Smooth muscle cell (in vitro differentiated cells): ENCODE results near the gene ZNF438. TPM values are rescaled to one million over a fixed set of nuclear protein-coding genes. Genes with fewer than 3 reads are reported as not detected.

Experiments
- DNase-seq: peaks from one replicate; lab custom pipeline; 2025; ENCODE audit not compliant: unreplicated experiment; lab: John Stamatoyannopoulos, UW
- H2AFZ ChIP-seq: fragments of 200-600 bp; sonication (generic); 2 replicates; pipeline ENCODE4 v1.6.0; 2016; ENCODE audit warnings: antibody characterized with exemption, low read depth, mild to moderate bottlenecking
- H3F3A ChIP-seq: fragments of 200-600 bp; sonication (generic); 2 replicates; pipeline ENCODE4 v1.6.0; 2017; ENCODE audit warnings: antibody characterized with exemption, low read depth
- H3K27ac ChIP-seq: fragments of 200-600 bp; sonication (generic); 2 replicates; pipeline ENCODE4 v1.5.1; 2016; ENCODE audit warnings: low read depth, mild to moderate bottlenecking
- H3K27me3 ChIP-seq: fragments of 200-600 bp; sonication (generic); 2 replicates; pipeline ENCODE4 v1.6.1; 2016; ENCODE audit warnings: low read depth, mild to moderate bottlenecking
- H3K36me3 ChIP-seq: fragments of 200-600 bp; sonication (generic); 2 replicates; pipeline ENCODE4 v1.5.1; 2016; ENCODE audit warnings: low read depth
- H3K4me1 ChIP-seq: fragments of 200-600 bp; sonication (generic); 2 replicates; pipeline ENCODE4 v1.5.1; 2016; ENCODE audit warnings: low read depth
- H3K4me2 ChIP-seq: fragments of 200-600 bp; sonication (generic); 2 replicates; pipeline ENCODE4 v1.6.0; 2016; ENCODE audit warnings: mild to moderate bottlenecking
- H3K4me3 ChIP-seq: fragments of 200-600 bp; sonication (generic); 2 replicates; pipeline ENCODE4 v1.5.1; 2016; ENCODE audit warnings: mild to moderate bottlenecking
- H3K79me2 ChIP-seq: fragments of 200-600 bp; sonication (generic); 2 replicates; pipeline ENCODE4 v1.6.0; 2016; ENCODE audit warnings: low read depth, mild to moderate bottlenecking
- H3K9ac ChIP-seq: fragments of 200-600 bp; sonication (generic); 2 replicates; pipeline ENCODE4 v1.6.0; 2016; ENCODE audit warnings: low read depth
- H3K9me3 ChIP-seq: fragments of 200-600 bp; sonication (generic); replicated peaks from 2 replicates; pipeline ENCODE4 v1.5.1; 2016; ENCODE audit warnings: low read depth
- H4K20me1 ChIP-seq: fragments of 200-600 bp; sonication (generic); 2 replicates; pipeline ENCODE4 v1.6.0; 2016; ENCODE audit warnings: low read depth
- CTCF ChIP-seq: fragments of 200-600 bp; sonication (generic); IDR thresholded peaks from 2 replicates; pipeline ENCODE4 v1.5.1; 2017; ENCODE audit warnings: borderline replicate concordance, mild to moderate bottlenecking, antibody characterized with exemption; ENCODE audit not compliant: insufficient read depth, poor library complexity, severe bottlenecking
- WGBS: methylation state at CpG from one replicate; pipeline ENCODE4 v1.1.7; 2016; ENCODE audit warnings: low lambda C conversion rate; 5-methylcytosine and 5-hydroxymethylcytosine counted together
- polyA plus RNA-seq: library from polyadenylated mRNA; unstranded; fragments of >200 nt; fragmentation: Nextera tagmentation; extraction: Ambion mirVana; gene quantifications from 2 replicates; pipeline ENCODE4 v1.2.1, GENCODE V29; 2016
- total RNA-seq: library from RNA; depleted of rRNA; stranded (reverse); fragments of >200 nt; gene quantifications from 2 replicates; pipeline ENCODE4 v1.2.3, GENCODE V29; 2014

The ZNF438 gene
- total and polyA plus RNA-seq, 2 experiments from 2014 or later: 2.8 to 3.4 TPM

DNA sequence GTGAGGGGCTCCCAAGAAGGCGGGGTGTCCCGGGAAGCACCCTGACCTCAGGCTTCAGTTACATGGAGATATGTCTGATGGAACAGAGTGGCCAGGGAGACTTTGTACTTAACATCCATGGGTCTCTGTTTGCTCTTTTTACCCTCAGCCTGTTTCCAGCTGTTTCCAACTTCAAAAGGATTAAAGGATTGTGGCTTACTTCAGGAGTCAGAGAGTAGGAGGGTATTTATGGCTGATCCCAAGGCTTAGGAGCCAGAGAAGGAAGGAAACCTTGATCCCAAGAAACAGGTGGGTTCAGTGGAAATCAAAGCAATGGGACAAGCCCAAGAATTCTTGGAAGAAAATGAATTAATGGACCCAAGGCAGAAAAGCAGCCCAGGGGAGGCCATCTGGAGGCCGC, 37.7 kb upstream of the ZNF438 start:
- no peaks in the 10 kb centered on the region for H3K36me3 ChIP-seq
- H3K4me2 ChIP-seq: peak overlapping the region; percentile 32
- no peak for DNase-seq
- H3K27me3 ChIP-seq: no peaks in the 10 kb centered on the region
- peaks cover 5% of the 10 kb centered on the region for H3K4me1 ChIP-seq
- H3K9ac ChIP-seq: no peak overlapping the region
- H2AFZ ChIP-seq: no peak overlapping the region
- no peak for TF ChIP-seq CTCF
- peaks cover 8% of the 10 kb centered on the region for H3F3A ChIP-seq
- no peaks in the 10 kb centered on the region for H3K79me2 ChIP-seq
- no peaks in the 10 kb centered on the region for H3K9me3 ChIP-seq
- peak overlapping the region; percentile 36 for H3K27ac ChIP-seq
- WGBS: 64% methylated on average over 3 of the region's 3 CpGs
- no peak overlapping the region for H3K4me3 ChIP-seq
- H4K20me1 ChIP-seq: no peaks in the 10 kb centered on the region

GRCh38 chr10:31064348-31064747, 32.7 kb upstream of the ZNF438 start:
- no peaks in the 10 kb centered on the region for H3K79me2 ChIP-seq
- peak overlapping the region; percentile 59 for H3K27ac ChIP-seq
- peaks cover 14% of the 10 kb centered on the region for H3F3A ChIP-seq
- H3K4me3 ChIP-seq: no peak overlapping the region
- H3K4me2 ChIP-seq: peak overlapping the region; percentile 71
- WGBS: 6% methylated on average over 2 of the region's 2 CpGs
- no peak overlapping the region for H2AFZ ChIP-seq
- peaks cover 5% of the 10 kb centered on the region for H3K4me1 ChIP-seq
- H3K27me3 ChIP-seq: no peaks in the 10 kb centered on the region
- DNase-seq: no peak
- H3K9me3 ChIP-seq: no peaks in the 10 kb centered on the region
- H3K9ac ChIP-seq: no peak overlapping the region
- TF ChIP-seq CTCF: no peak
- H4K20me1 ChIP-seq: no peaks in the 10 kb centered on the region
- H3K36me3 ChIP-seq: no peaks in the 10 kb centered on the region

DNA sequence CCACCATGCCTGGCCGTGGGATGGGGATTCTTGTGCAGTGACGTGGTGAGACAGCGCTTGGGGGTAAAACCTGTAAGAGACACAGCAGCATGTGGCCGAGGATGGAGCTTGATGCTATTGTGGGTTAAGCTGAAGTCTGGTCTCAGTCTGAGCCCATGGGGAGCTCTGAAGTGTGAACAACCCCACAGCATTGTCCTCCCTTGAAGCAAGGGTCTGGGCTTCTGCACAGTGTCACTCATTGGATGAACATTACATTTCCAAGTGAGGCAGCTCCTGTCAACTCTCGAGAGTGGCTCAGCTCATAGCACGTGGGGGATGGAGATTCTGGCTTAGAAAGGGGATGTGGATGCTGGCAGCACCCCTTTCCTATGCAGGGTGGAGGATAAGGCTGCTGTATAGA, 32.2 kb upstream of the ZNF438 start:
- H3K4me2 ChIP-seq: peak overlapping the region; percentile 57
- H3K79me2 ChIP-seq: no peaks in the 10 kb centered on the region
- H3K27me3 ChIP-seq: no peaks in the 10 kb centered on the region
- no peaks in the 10 kb centered on the region for H3K9me3 ChIP-seq
- no peaks in the 10 kb centered on the region for H4K20me1 ChIP-seq
- WGBS: 28% methylated on average over 6 of the region's 6 CpGs
- DNase-seq: no peak
- no peak for TF ChIP-seq CTCF
- no peak overlapping the region for H3K9ac ChIP-seq
- peaks cover 5% of the 10 kb centered on the region for H3K4me1 ChIP-seq
- H3K36me3 ChIP-seq: no peaks in the 10 kb centered on the region
- no peak overlapping the region for H3K4me3 ChIP-seq
- no peak overlapping the region for H2AFZ ChIP-seq
- H3F3A ChIP-seq: peaks cover 14% of the 10 kb centered on the region
- peak overlapping the region; percentile 59 for H3K27ac ChIP-seq

DNA sequence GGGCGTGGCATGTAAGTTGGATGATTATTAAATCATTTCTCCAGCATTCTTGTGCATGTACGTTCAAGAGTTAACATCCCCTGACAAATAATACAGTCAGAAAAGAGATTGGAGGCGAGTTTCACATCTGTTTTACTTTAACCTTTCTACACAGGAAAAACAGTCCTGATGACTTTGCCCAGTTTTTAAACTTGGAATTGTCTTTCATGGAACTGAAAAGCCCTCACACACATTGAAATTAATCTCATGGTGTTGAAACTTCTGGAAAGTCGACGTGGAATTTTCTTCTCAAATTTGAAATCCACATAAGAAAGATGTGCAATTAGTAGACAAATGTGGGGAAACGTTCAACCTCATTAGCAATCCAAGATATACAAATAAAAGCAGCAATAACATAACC, 31.2 kb upstream of the ZNF438 start:
- H3F3A ChIP-seq: peaks cover 14% of the 10 kb centered on the region
- no peaks in the 10 kb centered on the region for H3K9me3 ChIP-seq
- TF ChIP-seq CTCF: no peak
- H3K4me2 ChIP-seq: no peak overlapping the region
- H3K36me3 ChIP-seq: no peaks in the 10 kb centered on the region
- peaks cover 5% of the 10 kb centered on the region for H3K4me1 ChIP-seq
- no peaks in the 10 kb centered on the region for H4K20me1 ChIP-seq
- no peaks in the 10 kb centered on the region for H3K27me3 ChIP-seq
- H2AFZ ChIP-seq: peak overlapping the region; percentile 5
- no peak overlapping the region for H3K9ac ChIP-seq
- DNase-seq: no peak
- H3K79me2 ChIP-seq: no peaks in the 10 kb centered on the region
- WGBS: 51% methylated on average over 6 of the region's 6 CpGs
- no peak overlapping the region for H3K27ac ChIP-seq
- H3K4me3 ChIP-seq: no peak overlapping the region
